Upper lobe of right lung (tissue), 1 donor: ENCODE data around the gene AQP5. TPM values are rescaled to one million over a fixed set of nuclear protein-coding genes. Genes with fewer than 3 reads are reported as not detected.

Experiments used
- ATAC-seq: fragments of 200-7000 bp; cut with Tn5 transposase; one replicate; pipeline ENCODE4 v1.9.1; 2020; ENCODE audit warnings: mild to moderate bottlenecking, moderate library complexity
- DNase-seq: peaks from one replicate; pipeline ENCODE4 v3.0.0-alpha.2; 2020
- H3K27ac ChIP-seq: fragments of 200-600 bp; one replicate; pipeline ENCODE4 v1.8.0; 2022
- H3K27me3 ChIP-seq: fragments of 200-600 bp; one replicate; pipeline ENCODE4 v1.8.0; 2022; ENCODE audit warnings: mild to moderate bottlenecking
- H3K36me3 ChIP-seq: fragments of 200-600 bp; one replicate; pipeline ENCODE4 v1.8.0; 2022
- H3K4me1 ChIP-seq: fragments of 200-600 bp; one replicate; pipeline ENCODE4 v1.8.0; 2022
- H3K4me3 ChIP-seq: fragments of 200-600 bp; one replicate; pipeline ENCODE4 v1.8.0; 2022; ENCODE audit warnings: mild to moderate bottlenecking
- H3K9me3 ChIP-seq: fragments of 200-600 bp; one replicate; pipeline ENCODE4 v1.8.0; 2022
- CTCF ChIP-seq: fragments of 200-600 bp; IDR thresholded peaks from one replicate; pipeline ENCODE4 v1.8.0; 2022; ENCODE audit warnings: antibody characterized with exemption
- intact Hi-C: fragments of 100-400 bp; cut with DNase I; formaldehyde crosslinking; loops from one replicate; pipeline ENCODE4 v1.11.0; 2022
- total RNA-seq: library from RNA; stranded (reverse); fragmentation: NEBNext Ultra II Directional; extraction: Animal tissue kit (Norgen Biotek cat#: 25700); gene quantifications from one replicate; pipeline ENCODE4 v1.2.1, GENCODE V29; 2021
- donor health status: DM: no; HTN: yes; CAD: no; lungs with severe emphysema.

Gene AQP5
- total RNA-seq, 1 donor from 2014 or later = 14.3 TPM

DNA sequence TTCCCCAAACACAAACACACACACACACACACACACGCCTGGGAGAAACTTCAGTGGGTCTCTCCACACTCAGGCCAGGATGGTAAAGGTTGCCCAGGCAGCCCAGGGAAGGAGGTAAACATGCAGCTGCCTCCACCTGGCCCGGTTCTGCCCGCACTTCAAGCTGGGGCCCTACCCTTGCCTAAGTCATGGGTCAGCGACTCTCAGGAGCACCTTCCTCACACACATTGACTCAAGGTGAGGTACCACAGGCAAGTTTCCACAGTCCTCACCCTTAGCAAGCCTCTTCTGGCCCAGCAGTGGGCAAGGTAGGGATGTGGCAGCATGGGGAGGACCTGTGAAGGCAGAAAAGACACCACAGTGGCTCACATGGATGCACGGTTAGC is 43.9 kb upstream of the AQP5 start:
- Histone ChIP-seq H3K9me3 (no peaks in the 10 kb centered on the region), H3K27ac (no peak overlapping the region), H3K4me3 (no peak overlapping the region), H3K27me3 (no peaks in the 10 kb centered on the region), H3K4me1 (peaks cover 8% of the 10 kb centered on the region), H3K36me3 (no peaks in the 10 kb centered on the region)
- intact Hi-C loops = no loop called here
- ATAC-seq = no peak
- DNase-seq = peak; percentile 33
- no peak for TF ChIP-seq CTCF

DNA sequence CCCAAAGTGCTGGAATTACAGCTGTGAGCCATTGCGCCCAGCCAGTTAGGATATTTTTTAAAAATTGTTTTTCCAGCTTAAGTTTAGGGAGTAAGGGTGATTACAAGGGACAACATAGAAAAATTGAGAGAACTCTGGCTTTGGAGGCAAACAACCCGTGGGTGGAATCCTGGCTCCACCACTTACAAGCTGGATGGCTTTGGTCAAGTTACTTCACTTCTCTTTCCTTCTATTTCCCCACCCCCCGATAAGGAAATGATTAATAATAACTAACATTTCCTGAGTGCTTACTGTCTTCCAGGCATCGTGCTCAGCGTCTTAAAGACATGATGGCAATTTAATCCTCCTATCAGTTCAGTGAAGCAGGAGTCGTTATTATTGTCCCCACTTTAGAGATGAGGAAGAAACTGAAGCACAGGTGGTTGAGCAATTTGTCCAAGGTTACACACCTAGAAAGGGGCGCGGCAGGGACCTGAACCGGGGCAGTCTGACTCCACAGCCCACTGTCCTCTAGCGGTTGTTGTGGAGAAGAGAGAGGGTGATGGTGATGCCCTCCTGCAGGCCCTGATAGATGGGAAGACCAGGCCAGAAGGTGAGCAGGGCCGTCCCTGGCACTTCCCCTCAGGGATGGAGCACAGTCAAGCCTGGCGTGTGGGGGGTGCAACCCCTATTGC is 41.3 kb upstream of the AQP5 start:
- Histone ChIP-seq H3K4me3 (no peak overlapping the region), H3K9me3 (no peaks in the 10 kb centered on the region), H3K27ac (no peak overlapping the region), H3K27me3 (no peaks in the 10 kb centered on the region), H3K4me1 (peaks cover 8% of the 10 kb centered on the region), H3K36me3 (no peaks in the 10 kb centered on the region)
- peak; percentile 29 for ATAC-seq
- intact Hi-C loops = no loop called here
- peak; percentile 49 for DNase-seq
- no peak for TF ChIP-seq CTCF

GRCh38 chr12:49920915-49921286 is 40.8 kb upstream of the AQP5 start:
- ATAC-seq = no peak
- TF ChIP-seq CTCF = no peak
- H3K4me1 ChIP-seq = peaks cover 8% of the 10 kb centered on the region
- H3K27me3 ChIP-seq = no peaks in the 10 kb centered on the region
- H3K36me3 ChIP-seq = no peaks in the 10 kb centered on the region
- H3K4me3 ChIP-seq = no peak overlapping the region
- no peaks in the 10 kb centered on the region for H3K9me3 ChIP-seq
- no peak overlapping the region for H3K27ac ChIP-seq
- peak; percentile 15 for DNase-seq
- intact Hi-C loops = no loop called here

DNA sequence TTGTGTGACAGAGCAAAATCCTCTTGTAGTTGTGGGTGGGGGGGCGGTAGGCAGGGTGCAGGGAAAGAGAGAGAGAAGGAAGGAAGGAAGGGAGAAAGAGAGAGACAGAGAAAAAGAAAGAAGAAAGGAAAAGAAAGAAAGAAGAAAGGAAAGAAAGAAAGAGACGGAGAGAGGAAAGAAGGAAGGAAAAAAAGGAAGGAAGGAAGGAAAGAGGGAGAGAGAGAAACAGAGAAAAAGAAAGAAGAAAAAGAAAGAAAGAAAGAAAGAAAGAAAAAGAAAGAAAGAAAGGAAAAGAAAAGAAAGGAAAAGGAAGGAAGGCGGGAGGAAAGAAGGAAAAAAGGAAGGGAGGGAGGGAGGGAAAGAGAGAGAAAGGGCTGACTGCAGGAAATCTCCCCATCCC is 40.4 kb upstream of the AQP5 start:
- no peak for TF ChIP-seq CTCF
- Histone ChIP-seq H3K27ac (no peak overlapping the region), H3K27me3 (no peaks in the 10 kb centered on the region), H3K9me3 (no peaks in the 10 kb centered on the region), H3K4me1 (peaks cover 8% of the 10 kb centered on the region), H3K36me3 (no peaks in the 10 kb centered on the region), H3K4me3 (no peak overlapping the region)
- ATAC-seq (no peak), DNase-seq (no peak)
- intact Hi-C loops = no loop called here

GRCh38 chr12:49921936-49922335 is 39.7 kb upstream of the AQP5 start:
- TF ChIP-seq CTCF = no peak
- no peaks in the 10 kb centered on the region for H3K36me3 ChIP-seq
- H3K9me3 ChIP-seq = no peaks in the 10 kb centered on the region
- no peak overlapping the region for H3K4me3 ChIP-seq
- H3K27me3 ChIP-seq = no peaks in the 10 kb centered on the region
- H3K4me1 ChIP-seq = peaks cover 8% of the 10 kb centered on the region
- ATAC-seq (no peak), DNase-seq (peak; percentile 54)
- no peak overlapping the region for H3K27ac ChIP-seq
- intact Hi-C loops = no loop called here
